Measurements from ENCODE around the gene LAMTOR5. TPM values are rescaled to one million over a fixed set of nuclear protein-coding genes. Genes with fewer than 3 reads are reported as not detected.
A peak's percentile ranks its signal among the peaks of the same experiment; 100 is the strongest.
"Not testable (repeated sequence)": the region's sequence is repeated elsewhere in the genome, so short reads cannot be mapped to it uniquely, and the experiment has no call there.

LAMTOR5 gene
- total RNA-seq (2014; rRNA removed; shearing (Covaris generic); ENCODE audit: low replicate concordance) = 151 and 170 TPM in 2 replicates

DNA sequence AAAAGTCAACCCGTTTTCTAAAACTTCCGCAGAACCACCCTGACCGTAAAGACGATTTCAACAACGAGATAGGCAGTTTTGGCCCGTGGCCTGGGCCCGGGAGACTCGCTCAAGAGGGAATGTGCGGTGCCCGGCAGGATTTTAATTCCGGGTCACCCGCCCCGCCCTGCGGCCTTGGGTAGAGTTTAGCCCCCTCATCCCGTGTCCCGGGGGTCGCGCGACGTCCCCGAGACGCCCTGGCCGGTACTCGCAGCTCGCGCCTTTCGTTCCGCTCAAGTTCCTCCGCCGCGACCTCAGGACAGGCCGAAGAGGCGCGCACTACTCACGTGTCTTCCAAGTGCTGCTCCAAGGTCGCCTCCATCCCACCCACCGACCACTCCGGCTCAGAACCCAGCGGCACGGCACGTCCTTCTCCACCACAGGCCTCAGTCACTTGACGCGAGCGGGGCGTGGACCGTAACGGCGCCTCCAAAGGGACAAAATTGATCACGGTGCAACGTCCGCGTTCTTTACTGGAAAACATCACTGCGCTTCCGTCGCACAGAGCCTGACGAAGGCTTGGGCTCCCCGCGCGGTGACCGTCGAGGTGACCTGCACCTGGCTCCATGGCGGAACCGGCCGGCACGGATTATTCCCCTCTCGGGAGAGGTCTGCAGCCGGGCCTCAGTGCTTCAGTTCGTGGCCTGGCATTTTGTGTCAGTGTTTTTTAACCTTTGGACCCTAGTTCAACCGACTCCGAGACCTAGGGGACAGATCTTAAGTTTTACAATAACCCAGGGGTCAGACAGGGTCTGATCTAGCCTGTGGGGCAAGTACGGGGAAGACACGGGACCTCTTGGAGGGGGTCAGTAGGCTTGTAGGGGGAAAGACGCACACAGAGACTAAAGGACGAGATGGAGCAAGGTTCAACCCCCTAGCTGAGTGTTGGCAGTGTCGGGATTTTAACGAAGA is at the start of gene LAMTOR5:
TSS of gene LAMTOR5 (minus strand) at position 435 of the 951 bp plus-strand sequence. CDS start at position 361, 74 bp downstream.
- in situ Hi-C loops (cut with HindIII; ENCODE audit: low pct_unique_long_range_greater_than_20kb, low sequenced_read_pairs) = no loop called here
- DNase-seq (ENCODE audit: low read depth) = peak; percentile 86

DNA sequence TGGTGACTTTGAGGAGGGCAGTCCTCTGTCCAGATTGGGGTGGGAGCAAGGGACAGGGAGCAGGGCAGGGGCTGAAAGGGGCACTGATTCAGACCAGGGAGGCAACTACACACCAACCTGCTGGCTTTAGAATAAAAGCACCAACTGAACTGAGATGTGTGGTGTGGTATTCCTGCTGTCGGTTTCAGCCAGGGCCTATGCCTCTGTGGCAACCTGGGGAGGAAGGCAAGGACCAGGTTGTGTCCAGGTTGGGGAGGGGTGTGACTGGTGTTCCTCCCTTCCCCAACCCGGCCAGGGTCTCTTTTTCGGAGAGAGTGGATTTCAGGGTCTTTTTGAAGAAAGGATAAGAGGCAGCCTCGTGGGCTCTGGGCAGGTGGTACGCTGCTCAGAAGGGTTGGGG is 49.7 kb upstream of the LAMTOR5 start:
- in situ Hi-C loops (cut with HindIII; ENCODE audit: low pct_unique_long_range_greater_than_20kb, low sequenced_read_pairs) = no loop called here
- no peak for DNase-seq (ENCODE audit: low read depth)

DNA sequence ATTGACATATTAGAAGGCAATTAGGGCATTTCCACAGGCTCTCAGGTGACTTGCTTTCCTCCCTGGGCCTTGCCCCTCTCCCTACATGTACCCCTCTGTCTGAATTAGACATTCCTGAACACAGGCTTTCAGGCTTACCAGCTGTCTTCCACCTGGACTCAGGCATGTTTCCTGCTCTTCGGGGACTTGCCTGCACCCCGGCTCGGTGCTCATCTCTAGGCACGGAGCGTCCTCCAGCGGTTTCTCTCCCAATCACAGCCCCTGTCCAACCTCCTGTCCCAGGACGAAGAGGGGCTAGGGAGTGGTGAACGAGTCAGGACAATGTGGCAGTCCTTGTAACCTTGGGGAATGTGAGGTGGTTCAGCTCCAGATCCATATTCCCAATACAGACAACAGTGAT is 47.7 kb upstream of the LAMTOR5 start:
- in situ Hi-C loops (cut with HindIII; ENCODE audit: low pct_unique_long_range_greater_than_20kb, low sequenced_read_pairs) = no loop called here
- no peak for DNase-seq (ENCODE audit: low read depth)

DNA sequence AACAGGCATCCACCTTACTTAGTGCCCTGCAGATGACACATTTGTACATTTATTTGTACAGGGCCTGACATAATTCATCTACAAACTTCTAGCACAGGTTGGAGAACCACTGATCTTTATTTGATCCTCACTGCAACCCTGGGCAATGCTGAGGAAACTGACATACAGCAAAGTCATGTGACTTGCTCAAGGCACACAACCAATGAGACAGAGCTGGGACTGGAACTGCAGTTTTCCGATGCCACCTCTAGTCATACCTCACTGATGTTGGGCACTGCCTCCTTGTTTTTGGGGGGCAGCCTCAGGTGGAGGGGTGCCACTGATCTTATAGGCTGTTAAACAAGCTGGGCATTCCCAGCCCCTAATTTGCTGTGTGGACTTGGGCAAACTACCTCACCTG is 46.8 kb upstream of the LAMTOR5 start:
- in situ Hi-C loops (cut with HindIII; ENCODE audit: low pct_unique_long_range_greater_than_20kb, low sequenced_read_pairs) = no loop called here
- no peak for DNase-seq (ENCODE audit: low read depth)

DNA sequence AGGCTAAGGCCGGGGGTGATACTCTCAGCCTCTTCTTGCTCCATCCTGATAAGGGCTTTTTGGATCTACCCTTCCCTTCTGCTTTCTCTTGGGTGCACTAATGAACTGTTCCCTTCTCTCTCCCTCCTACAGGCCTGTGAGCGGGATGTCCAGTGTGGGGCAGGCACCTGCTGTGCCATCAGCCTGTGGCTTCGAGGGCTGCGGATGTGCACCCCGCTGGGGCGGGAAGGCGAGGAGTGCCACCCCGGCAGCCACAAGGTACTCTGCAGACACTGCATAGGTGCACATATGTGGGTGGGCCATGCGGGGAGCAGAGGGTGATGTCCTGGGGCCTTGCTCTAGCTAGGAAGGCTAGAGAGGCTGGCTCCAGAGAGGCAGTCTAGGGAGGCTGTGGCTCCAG is 46.3 kb upstream of the LAMTOR5 start:
- no peak for DNase-seq (ENCODE audit: low read depth)
- in situ Hi-C loops (cut with HindIII; ENCODE audit: low pct_unique_long_range_greater_than_20kb, low sequenced_read_pairs) = no loop called here

DNA sequence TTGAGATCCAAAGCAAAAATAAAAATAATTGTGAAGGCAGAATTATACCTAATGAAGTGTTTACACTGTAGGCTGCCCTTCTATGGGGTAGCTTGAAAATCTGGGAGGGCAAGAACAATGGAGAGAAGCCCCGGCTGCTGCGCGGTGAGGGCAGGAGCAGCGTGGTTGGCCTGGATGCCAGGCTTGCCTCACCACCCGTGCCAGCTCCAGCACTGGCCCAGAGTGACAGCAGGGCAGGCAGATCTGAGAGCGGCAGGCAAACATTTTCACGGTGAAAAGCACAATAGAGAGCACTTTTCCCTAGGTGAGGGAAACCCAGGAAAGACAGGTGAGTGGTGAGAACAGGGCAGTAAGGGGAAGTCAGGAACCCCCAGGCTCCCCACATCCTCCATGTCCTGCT is 44.8 kb upstream of the LAMTOR5 start:
- DNase-seq (ENCODE audit: low read depth) = no peak
- in situ Hi-C loops (cut with HindIII; ENCODE audit: low pct_unique_long_range_greater_than_20kb, low sequenced_read_pairs) = no loop called here

DNA sequence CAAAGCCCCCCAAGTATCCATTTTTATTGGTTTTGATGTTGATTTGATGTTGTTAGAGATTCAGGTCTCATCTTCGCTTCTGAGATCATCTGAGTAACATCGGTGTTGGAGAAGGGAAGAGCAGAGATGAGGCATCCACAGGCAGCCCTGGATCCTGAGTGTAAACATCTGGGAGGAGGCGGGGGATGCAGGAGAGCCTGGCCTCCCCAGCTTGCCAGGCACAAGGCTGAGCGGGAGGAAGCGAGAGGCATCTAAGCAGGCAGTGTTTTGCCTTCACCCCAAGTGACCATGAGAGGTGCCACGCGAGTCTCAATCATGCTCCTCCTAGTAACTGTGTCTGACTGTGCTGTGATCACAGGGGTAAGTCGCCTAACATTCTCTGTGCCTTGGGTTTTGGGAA is 43.4 kb upstream of the LAMTOR5 start, which contains the start of gene PROK1:
TSS of gene PROK1 (plus strand) at position 221 of the 400 bp plus-strand sequence. CDS start at position 289, 68 bp downstream.
- DNase-seq (ENCODE audit: low read depth) = no peak
- in situ Hi-C loops (cut with HindIII; ENCODE audit: low pct_unique_long_range_greater_than_20kb, low sequenced_read_pairs) = no loop called here

DNA sequence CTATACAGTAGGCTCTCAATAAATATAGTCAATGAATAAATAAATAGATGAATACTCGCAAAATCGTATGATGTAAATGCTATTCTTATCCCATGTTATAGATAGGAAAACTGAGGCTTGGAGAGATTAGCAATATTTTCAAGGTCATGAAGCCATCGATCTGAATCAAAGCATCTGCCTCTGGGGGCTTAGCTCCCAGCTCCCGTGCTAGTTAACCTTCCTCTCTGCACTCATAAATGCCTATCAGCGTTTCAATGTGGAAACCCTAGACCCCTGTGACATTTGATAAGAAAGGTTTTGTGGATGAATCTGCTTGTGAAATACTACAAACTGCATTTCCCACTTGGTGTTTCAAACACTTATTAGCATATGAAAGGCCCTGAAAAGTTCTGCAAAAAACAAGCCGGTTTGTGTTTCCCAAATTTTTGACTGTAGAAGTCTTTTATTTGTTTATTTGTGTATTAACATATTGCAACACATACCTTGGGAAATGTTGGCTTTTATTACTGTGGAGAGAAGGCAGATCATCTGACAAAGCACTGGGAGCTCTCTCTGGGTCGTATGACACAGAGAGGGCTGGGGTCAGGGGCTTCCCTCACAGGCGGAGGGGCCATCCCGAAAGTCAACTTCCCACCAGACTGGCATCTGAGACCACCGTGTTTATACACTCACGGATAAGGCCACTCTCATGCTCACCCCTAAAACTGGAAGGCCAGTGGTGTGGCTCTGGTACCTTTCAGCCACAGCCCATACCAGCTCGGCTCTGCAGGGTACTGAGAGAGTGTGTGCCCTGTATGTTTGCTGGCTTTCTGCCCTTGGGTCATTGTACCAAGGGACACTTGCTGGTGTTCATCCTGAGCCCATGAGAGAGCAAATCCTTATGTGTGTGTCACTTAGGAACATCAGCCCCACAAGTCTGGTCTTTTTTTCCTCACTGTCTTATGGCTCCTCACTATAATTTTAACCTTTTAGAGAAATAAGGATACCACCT is 42.5 kb upstream of the LAMTOR5 start:
- in situ Hi-C loops (cut with HindIII; ENCODE audit: low pct_unique_long_range_greater_than_20kb, low sequenced_read_pairs) = no loop called here
- no peak for DNase-seq (ENCODE audit: low read depth)

DNA sequence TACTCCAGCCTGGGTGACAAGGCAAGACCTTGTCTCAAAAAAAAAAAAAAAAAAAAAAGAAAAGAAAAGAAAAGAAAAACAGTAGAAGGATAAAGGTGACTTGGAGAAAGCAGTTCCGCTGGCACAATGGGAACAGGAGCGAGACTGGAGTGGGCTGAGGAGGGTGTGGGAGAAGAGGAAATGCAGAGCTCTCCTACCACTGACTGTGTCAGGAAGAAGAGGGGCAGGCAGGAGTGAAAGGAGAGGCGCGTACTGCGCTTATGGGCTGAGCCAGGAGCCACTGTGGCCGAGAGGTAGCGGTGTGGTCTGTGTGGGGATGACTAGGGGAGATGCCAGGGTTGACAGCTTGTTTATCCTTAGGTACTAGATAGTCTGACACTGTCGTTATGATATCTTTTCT is 37.1 kb upstream of the LAMTOR5 start:
- no peak for DNase-seq (ENCODE audit: low read depth)
- in situ Hi-C loops (cut with HindIII; ENCODE audit: low pct_unique_long_range_greater_than_20kb, low sequenced_read_pairs) = no loop called here

DNA sequence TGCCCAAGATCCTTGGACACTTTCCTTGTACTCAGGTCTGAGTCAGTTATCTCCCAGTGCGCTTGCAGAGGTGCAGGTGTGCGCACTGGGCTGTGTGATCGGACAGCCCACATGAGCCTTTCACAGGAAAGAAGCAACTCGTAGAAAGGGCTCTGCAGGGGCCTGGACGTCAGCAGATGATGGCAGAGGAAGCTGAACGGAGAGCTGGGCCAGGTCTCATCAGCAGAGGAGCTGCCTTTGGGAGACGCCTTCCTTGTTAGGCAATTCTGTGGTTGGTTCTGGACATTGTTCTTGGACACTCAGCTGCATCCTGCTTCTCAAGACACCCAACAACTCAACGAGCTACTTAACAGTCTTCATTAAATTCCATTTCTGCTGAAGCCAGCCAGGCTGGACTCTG is 36.0 kb upstream of the LAMTOR5 start:
- in situ Hi-C loops (cut with HindIII; ENCODE audit: low pct_unique_long_range_greater_than_20kb, low sequenced_read_pairs) = no loop called here
- no peak for DNase-seq (ENCODE audit: low read depth)

DNA sequence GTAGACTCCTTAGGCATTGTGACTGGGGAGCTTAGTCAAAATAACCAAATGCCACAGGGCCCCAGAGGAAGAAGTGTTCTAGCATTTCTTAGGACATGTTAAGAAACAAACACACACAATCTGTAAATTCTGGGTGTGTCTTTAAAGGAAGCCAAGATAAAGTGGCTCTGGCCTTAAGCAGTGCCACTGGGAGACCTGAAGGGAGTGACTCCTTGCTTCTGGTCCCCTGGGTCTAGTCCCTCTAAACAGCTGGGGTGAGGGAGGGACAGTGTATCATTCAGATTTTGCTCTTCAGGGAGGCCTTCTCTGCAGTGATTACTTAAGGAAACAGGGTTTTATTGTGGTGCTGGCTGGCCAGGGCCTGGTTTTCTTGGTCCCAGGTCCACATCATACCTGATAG is 34.4 kb upstream of the LAMTOR5 start:
- no peak for DNase-seq (ENCODE audit: low read depth)
- in situ Hi-C loops (cut with HindIII; ENCODE audit: low pct_unique_long_range_greater_than_20kb, low sequenced_read_pairs) = no loop called here

DNA sequence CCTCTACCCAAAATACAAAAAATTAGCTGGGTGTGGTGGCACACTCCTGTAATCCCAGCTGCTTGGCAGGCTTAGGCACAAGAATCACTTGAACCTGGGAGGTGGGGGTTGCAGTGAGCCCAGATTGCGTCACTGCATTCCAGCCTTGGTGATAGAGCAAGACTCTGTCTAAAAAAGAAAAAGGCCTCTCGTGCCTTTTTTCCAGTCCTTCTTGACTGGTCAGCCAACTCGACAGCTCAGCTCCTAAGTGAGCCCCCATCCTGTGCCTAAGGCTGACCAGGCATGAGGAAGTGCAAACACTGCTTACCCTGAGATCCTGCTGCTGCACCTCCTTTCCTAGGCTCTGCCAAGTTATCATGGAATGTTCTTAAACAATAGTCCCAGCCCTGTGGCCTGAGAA is 33.4 kb upstream of the LAMTOR5 start:
- DNase-seq (ENCODE audit: low read depth) = no peak
- in situ Hi-C loops (cut with HindIII; ENCODE audit: low pct_unique_long_range_greater_than_20kb, low sequenced_read_pairs) = no loop called here

DNA sequence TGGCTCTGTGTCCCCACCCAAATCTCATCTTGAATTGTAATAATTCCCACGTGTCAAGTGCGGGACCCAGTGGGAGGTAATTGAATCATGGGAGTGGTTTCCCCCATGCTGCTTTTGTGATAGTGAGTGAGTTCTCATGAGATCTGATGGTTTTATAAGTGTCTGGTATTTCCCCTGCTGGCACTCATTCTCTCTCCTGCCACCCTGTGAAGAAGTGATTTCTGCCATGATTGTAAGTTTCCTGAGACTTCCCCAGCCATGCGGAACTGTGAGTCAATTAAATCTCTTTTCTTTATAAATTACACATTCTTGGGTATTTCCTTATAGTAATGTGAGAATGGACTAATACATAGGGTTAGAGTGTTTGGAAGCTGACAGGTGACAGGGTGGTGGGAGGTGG is 32.4 kb upstream of the LAMTOR5 start:
- peak; percentile 8 for DNase-seq (ENCODE audit: low read depth)
- in situ Hi-C loops (cut with HindIII; ENCODE audit: low pct_unique_long_range_greater_than_20kb, low sequenced_read_pairs) = not testable (repeated sequence)

DNA sequence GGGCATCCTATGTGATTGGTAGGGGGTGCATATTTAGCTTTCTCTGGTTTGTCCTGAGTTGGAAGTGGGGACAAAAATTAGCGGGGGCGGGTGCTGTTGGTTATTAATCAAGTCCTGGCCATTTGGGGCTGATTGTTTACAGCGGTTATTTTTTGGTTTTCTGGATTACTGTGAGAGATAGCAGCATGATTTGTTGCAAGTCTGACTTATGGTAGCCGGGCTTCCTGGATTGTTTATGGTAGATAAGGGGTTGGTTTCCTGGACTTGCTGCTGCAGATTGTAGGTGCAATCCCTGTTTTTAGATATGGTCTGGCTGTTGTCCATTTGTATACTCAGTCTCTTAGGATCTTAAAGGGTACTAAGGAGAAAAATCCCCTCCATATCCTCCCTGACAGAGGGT is 31.4 kb upstream of the LAMTOR5 start:
- in situ Hi-C loops (cut with HindIII; ENCODE audit: low pct_unique_long_range_greater_than_20kb, low sequenced_read_pairs) = no loop called here
- no peak for DNase-seq (ENCODE audit: low read depth)

DNA sequence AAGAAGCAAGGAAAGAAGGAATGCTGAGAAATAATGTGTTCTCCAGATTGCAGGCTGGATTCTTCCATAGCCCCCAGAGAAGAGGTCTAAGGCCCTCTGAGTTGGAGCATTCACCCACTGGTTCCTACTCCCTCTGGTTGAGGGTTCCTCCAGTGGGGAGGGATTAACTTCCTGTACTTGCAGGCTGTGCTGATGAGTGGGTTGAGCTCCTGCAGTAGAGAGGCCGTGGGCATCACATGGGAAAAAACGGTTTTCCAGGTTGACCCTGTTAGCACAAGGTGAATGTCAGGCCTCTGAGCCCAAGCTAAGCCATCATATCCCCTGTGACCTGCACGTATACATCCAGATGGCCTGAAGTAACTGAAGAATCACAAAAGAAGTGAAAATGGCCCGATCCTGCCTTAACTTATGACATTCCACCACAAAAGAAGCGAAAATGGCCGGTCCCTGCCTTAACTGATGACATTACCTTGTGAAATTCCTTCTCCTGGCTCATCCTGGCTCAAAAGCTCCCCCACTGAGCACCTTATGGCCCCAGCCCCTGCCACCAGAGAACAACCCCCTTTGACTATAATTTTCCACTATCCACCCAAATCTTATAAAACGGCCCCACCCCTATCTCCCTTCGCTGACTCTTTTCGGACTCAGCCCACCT is 30.3 kb upstream of the LAMTOR5 start:
- in situ Hi-C loops (cut with HindIII; ENCODE audit: low pct_unique_long_range_greater_than_20kb, low sequenced_read_pairs); DNase-seq (ENCODE audit: low read depth): not testable (repeated sequence)

DNA sequence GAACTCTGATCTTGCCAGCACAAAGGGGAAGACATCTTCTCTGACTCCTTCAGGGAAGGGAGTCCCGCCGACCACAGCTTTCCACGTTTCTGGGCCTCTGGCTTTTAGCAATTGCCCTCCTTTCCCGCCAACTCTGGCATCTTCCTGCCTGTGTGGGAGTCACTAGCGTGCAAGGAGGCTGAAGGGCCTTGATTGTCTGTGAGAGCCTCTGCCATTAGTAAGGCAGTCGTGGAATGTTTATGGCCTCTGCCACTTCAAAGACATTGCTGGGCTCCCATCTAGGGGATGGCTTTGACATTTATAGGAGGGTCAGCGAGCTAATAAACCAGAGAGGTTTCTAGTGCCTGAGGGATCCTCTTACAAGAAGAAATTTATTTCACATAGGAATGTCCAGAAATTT is 29.1 kb upstream of the LAMTOR5 start:
- in situ Hi-C loops (cut with HindIII; ENCODE audit: low pct_unique_long_range_greater_than_20kb, low sequenced_read_pairs) = no loop called here
- no peak for DNase-seq (ENCODE audit: low read depth)

DNA sequence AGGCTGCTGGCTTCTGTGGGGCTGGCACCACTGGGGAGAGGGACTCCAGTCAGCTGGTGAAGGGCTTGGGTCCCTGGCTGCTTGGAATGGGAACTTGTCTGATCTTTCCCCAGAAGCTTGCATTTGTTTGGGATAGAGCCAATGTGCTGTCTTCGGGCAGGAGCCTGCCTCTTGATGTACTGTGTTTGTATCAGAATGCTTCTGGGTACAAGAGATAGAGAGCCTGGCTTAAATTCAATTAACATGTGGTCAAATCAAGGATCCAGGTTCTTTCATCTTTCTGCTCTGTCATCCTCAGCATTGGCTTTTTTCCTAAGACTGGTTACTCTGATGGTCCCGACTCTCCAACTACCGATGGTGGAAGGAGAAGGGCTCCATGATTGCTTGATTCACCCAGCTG is 27.5 kb upstream of the LAMTOR5 start:
- no peak for DNase-seq (ENCODE audit: low read depth)
- in situ Hi-C loops (cut with HindIII; ENCODE audit: low pct_unique_long_range_greater_than_20kb, low sequenced_read_pairs) = no loop called here

DNA sequence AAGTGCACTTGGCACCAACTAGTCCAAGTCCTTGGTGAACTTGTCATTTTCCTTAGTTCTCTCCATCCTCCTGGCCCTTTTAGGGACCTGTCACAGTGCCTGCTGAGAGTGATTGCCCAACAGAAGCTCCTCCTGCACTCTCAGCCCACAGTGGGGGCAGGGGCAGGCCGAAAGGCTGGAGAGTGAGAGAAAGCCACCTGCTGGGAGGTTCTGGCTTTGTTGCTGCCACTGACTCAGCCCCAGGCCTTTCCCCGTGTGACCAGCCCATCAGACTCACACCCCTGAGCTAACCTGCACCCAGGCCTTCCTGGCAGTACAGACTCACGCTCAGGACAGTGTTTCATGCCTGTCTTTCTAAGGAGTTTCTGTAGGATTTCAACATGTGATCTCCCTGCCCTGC is 26.3 kb upstream of the LAMTOR5 start:
- in situ Hi-C loops (cut with HindIII; ENCODE audit: low pct_unique_long_range_greater_than_20kb, low sequenced_read_pairs) = no loop called here
- peak; percentile 58 for DNase-seq (ENCODE audit: low read depth)

Measured in Caki2 (cell line).